GM19043 (cell line): ENCODE results near the gene WNT9A.

Experiments used
- ATAC-seq: cut with Tn5 transposase; IDR thresholded peaks from one replicate; pipeline ENCODE4 v1.9.1; 2021; ENCODE audit warnings: low read depth; ENCODE audit not compliant: unreplicated experiment

Gene WNT9A

GRCh38 chr1:227900571-227901051 is 47.1 kb downstream of the WNT9A start:
- no peak for ATAC-seq

GRCh38 chr1:227899820-227900449 is 47.8 kb downstream of the WNT9A start:
- ATAC-seq = no peak

- ATAC-seq = no peak
These were observed 48.5 kb downstream of the WNT9A start for GRCh38 chr1:227899141-227899819.

- no peak for ATAC-seq
These were observed 49.1 kb downstream of the WNT9A start for GRCh38 chr1:227898502-227899140.

GRCh38 chr1:227897704-227898438 is 49.9 kb downstream of the WNT9A start:
- ATAC-seq = no peak

GRCh38 chr1:227896710-227897655 is 50.7 kb downstream of the WNT9A start:
- no peak for ATAC-seq

GRCh38 chr1:227895828-227896685 is 51.7 kb downstream of the WNT9A start:
- ATAC-seq = no peak

- ATAC-seq = no peak
These were observed 52.8 kb downstream of the WNT9A start for GRCh38 chr1:227894831-227895451.

GRCh38 chr1:227893949-227894721 is 53.6 kb downstream of the WNT9A start:
- ATAC-seq = no peak

GRCh38 chr1:227893300-227893948 is 54.3 kb downstream of the WNT9A start:
- ATAC-seq = no peak

- ATAC-seq = no peak
These were observed 55.0 kb downstream of the WNT9A start for GRCh38 chr1:227892489-227893299.

- ATAC-seq = no peak
These were observed 55.7 kb downstream of the WNT9A start for GRCh38 chr1:227891955-227892488.

GRCh38 chr1:227891223-227891954 is 56.3 kb downstream of the WNT9A start:
- ATAC-seq = no peak

- ATAC-seq = no peak
These were observed 57.1 kb downstream of the WNT9A start for GRCh38 chr1:227890451-227891222.

GRCh38 chr1:227889863-227890405 is 57.8 kb downstream of the WNT9A start:
- ATAC-seq = no peak
